Ovary (tissue), 9 donors: Measurements from ENCODE around the gene NAALADL2. TPM values are rescaled to one million over a fixed set of nuclear protein-coding genes. Genes with fewer than 3 reads are reported as not detected.

ENCODE experiments used
- DNase-seq, 5 donors: peaks; one replicate each; pipeline ENCODE4 v3.0.0-alpha.2; 2019 to 2020
- H3K27ac ChIP-seq, 2 donors: fragments of 200-600 bp; one replicate each; pipeline versions ENCODE4 v1.5.1 to v1.8.0; 2019 to 2022
- H3K27me3 ChIP-seq: fragments of 200-600 bp; one replicate; pipeline ENCODE4 v1.8.0; 2022
- H3K36me3 ChIP-seq: fragments of 200-600 bp; sonication (generic); one replicate; pipeline ENCODE4 v1.5.1; 2019
- H3K4me1 ChIP-seq: one replicate; pipeline ENCODE4 v1.8.1; 2013; ENCODE audit warnings: mild to moderate bottlenecking, moderate library complexity; ENCODE audit not compliant: insufficient read depth
- H3K4me3 ChIP-seq: fragments of 200-600 bp; sonication (generic); one replicate; pipeline ENCODE4 v1.5.1; 2017
- H3K9me3 ChIP-seq, 2 donors: fragments of 200-600 bp in 1 of 2; sonication (generic) in 1 of 2; one replicate each; pipeline versions ENCODE4 v1.5.1 to v1.8.1; 2013 to 2019; ENCODE audit warnings: mild to moderate bottlenecking in 1 of 2, moderate library complexity in 1 of 2
- EP300 ChIP-seq: sonication (generic); formaldehyde crosslinking; IDR thresholded peaks from one replicate; pipeline ENCODE4 v1.6.1; 2017; ENCODE audit warnings: antibody characterized with exemption
- POLR2A ChIP-seq: fragments of 450-650 bp; IDR thresholded peaks from one replicate; pipeline ENCODE4 v1.6.1; 2017; ENCODE audit warnings: antibody characterized with exemption, mild to moderate bottlenecking, moderate library complexity
- WGBS, 3 donors: extraction: QIAGEN DNeasy Blood & Tissue Kit in 1 of 3; methylation state at CpG; one replicate each; pipeline versions ENCODE4 v1.1.5 to v1.1.7; 2013 to 2017; 5-methylcytosine and 5-hydroxymethylcytosine counted together
- intact Hi-C, 4 donors: fragments of 100-400 bp; cut with DNase I; formaldehyde crosslinking; loops; one replicate each; pipeline versions ENCODE4 v1.11.0 to v1.15.1; 2022 to 2023
- polyA plus RNA-seq, 2 donors: library from polyadenylated mRNA; stranded (reverse); fragments of 200-250 nt in 1 of 2; fragments of 350-450 nt in 1 of 2; fragmentation: Illumina TruSeq in 1 of 2; extraction: RNeasy Lipid Tissue Mini Kit (QIAGEN cat#74804) in 1 of 2; gene quantifications; one replicate each; pipeline ENCODE4 v1.2.3, GENCODE V29; 2013 to 2014
- total RNA-seq, 7 donors: library from RNA; depleted of rRNA in 2 of 7; stranded (reverse); fragments of >200 nt in 2 of 7; fragmentation: NEBNext Ultra II Directional in 3 of 7; extraction: Animal tissue kit (Norgen Biotek cat#: 25700) in 3 of 7; gene quantifications; one replicate each; pipeline versions ENCODE4 v1.1.0 to v1.2.4, GENCODE V29; 2016 to 2023
- TF ChIP-seq, protein P1 (sequence below), 3 donors: fragments of 450-650 bp in 2 of 3; fragments of 200-600 bp in 1 of 3; IDR thresholded peaks; one replicate each; pipeline versions ENCODE4 v1.5.1 to v1.8.0; 2016 to 2022; ENCODE audit warnings: antibody characterized with exemption in 3 of 3, mild to moderate bottlenecking in 1 of 3
- donor health status: DM: no; HTN: no; CAD: no; lungs with moderate emphysema.
- donor health status: DM: no; HTN: no; CAD: no.
- donor health status: Bipolar disorder and iron deficiency.
- donor health status: DM: yes; HTN: yes; CAD: no.
- donor health status: DM: no; HTN: no; CAD: no.
- donor health status: DM: yes; HTN: yes; CAD: no.

The NAALADL2 gene
- total and polyA plus RNA-seq, 9 donors, result 2.3 to 29.3 (median 15.2) TPM

DNA sequence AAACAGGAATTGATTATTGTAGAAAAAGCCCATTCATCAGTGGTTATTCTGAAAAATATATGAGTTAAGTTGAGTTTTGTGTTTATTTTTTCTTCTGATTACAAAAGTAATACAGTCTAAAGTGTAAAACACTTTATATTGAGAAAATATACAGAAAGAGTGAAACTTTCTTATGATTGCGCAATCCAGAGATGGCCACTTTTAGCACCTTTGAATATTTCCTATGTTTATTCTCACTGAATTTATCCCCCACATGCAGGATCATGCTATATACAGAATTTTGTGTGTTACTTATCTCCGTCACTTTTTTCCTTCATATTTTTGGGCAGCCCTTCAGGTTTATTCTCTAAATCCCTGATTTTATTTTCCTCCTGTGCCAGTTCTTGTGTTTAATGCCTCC is 285.2 kb downstream of the NAALADL2 start:
- 97 to 99% (median 97%) methylated on average over 2 of the region's 2 CpGs for WGBS, 3 donors
- Histone ChIP-seq H3K27me3 (no peaks in the 10 kb centered on the region), H3K4me1 (no peaks in the 10 kb centered on the region), H3K4me3 (no peak overlapping the region), H3K36me3 (no peaks in the 10 kb centered on the region), H3K9me3 (no peaks in the 10 kb centered on the region), H3K27ac (no peak overlapping the region)
- TF ChIP-seq EP300 (no peak), POLR2A (no peak)
- TF ChIP-seq, protein P1, sequence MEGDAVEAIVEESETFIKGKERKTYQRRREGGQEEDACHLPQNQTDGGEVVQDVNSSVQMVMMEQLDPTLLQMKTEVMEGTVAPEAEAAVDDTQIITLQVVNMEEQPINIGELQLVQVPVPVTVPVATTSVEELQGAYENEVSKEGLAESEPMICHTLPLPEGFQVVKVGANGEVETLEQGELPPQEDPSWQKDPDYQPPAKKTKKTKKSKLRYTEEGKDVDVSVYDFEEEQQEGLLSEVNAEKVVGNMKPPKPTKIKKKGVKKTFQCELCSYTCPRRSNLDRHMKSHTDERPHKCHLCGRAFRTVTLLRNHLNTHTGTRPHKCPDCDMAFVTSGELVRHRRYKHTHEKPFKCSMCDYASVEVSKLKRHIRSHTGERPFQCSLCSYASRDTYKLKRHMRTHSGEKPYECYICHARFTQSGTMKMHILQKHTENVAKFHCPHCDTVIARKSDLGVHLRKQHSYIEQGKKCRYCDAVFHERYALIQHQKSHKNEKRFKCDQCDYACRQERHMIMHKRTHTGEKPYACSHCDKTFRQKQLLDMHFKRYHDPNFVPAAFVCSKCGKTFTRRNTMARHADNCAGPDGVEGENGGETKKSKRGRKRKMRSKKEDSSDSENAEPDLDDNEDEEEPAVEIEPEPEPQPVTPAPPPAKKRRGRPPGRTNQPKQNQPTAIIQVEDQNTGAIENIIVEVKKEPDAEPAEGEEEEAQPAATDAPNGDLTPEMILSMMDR (IDR thresholded peaks at IDR 0.05), result no peak
- DNase-seq, result no peak
- intact Hi-C loops, result no loop called here

DNA sequence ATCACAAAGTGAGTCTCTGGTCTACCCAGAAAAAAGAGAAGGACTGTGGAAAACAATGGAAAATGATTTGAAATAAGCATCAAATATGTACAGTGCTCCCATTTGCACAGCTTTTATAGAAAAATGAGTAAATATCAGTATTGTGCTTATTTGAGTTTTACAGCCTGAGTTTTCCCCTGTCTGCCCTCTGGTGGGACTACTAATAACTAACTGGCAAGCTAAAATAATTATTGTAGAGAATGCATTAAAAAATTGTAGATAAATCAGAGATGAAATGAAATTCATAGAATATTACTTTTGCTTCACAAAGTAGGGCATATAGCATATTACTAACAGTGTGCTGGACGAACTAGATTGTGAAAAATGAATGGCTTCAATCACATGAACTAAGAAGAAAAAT is 287.1 kb downstream of the NAALADL2 start:
- TF ChIP-seq, protein P1 (IDR thresholded peaks at IDR 0.05), result no peak
- TF ChIP-seq EP300, result no peak
- no peak for TF ChIP-seq POLR2A
- no peaks in the 10 kb centered on the region for H3K4me1 ChIP-seq
- no peaks in the 10 kb centered on the region for H3K9me3 ChIP-seq
- H3K27ac ChIP-seq, result no peak overlapping the region
- H3K4me3 ChIP-seq, result no peak overlapping the region
- 81 to 89% (median 82%) methylated on average over 1 of the region's 1 CpG for WGBS, 3 donors
- H3K27me3 ChIP-seq, result no peaks in the 10 kb centered on the region
- no peak for DNase-seq
- intact Hi-C loops, result no loop called here
- no peaks in the 10 kb centered on the region for H3K36me3 ChIP-seq

DNA sequence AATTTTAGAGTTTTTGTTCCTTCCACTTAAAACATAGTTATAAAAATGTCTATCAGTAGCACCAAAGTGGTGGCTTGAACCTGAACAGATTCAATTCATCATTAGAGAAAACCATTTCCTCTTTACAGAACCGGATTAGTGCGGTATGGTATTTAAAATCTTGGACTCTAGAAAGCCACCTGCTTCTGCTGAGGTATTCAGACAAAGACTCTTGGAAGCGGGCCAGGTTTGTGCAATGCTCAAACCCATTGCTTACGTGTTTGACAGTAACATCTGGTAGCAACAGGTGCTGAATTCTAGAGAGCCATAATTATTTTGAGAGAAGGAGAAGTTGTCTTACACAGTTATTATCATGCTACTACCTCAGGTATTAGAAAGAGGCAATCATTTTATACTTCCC is 290.5 kb downstream of the NAALADL2 start:
- Histone ChIP-seq H3K36me3 (no peaks in the 10 kb centered on the region), H3K4me1 (no peaks in the 10 kb centered on the region), H3K27me3 (no peaks in the 10 kb centered on the region), H3K9me3 (no peaks in the 10 kb centered on the region), H3K4me3 (no peak overlapping the region), H3K27ac (no peak overlapping the region)
- WGBS, 3 donors, result 84 to 86% (median 85%) methylated on average over 4 of the region's 4 CpGs
- DNase-seq, result no peak
- TF ChIP-seq POLR2A (no peak), EP300 (no peak)
- TF ChIP-seq, protein P1 (IDR thresholded peaks at IDR 0.05), result no peak
- intact Hi-C loops, result no loop called here

DNA sequence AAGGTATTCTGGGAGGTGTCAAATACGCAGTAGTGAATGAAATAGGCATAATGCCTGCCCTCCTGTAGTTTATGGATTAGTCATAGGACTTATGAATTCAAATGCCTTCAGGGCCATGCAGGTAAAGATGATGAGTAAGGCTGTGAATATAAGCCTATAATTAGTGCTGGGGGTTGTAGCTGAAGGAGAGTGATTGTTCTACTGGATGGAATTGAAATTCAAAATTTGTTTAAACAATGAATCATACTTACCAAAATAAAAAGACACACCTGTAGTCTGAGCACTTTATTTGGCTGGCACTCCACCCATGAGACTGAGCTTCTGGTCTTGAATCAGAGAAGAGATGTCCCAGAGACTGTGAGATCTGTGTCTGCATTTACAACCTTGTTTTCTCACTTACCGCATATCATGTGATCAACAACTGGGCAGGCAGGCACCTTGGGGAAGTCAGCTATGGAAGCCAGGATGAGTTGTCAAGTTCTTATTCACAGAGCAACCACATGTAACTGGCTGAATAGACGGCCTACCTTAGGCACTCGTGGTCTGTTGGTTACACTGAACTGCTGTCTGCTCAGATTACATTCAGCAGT is 291.8 kb downstream of the NAALADL2 start:
- Histone ChIP-seq H3K27me3 (no peaks in the 10 kb centered on the region), H3K4me3 (no peak overlapping the region), H3K36me3 (no peaks in the 10 kb centered on the region), H3K4me1 (no peaks in the 10 kb centered on the region), H3K9me3 (no peaks in the 10 kb centered on the region), H3K27ac (no peak overlapping the region)
- intact Hi-C loops, result no loop called here
- DNase-seq, result no peak
- TF ChIP-seq POLR2A, result no peak
- TF ChIP-seq EP300, result no peak
- TF ChIP-seq, protein P1 (IDR thresholded peaks at IDR 0.05), result no peak
- 82 to 95% (median 88%) methylated on average over 4 of the region's 4 CpGs for WGBS, 3 donors
